Cerebellar cortex (tissue), 1 donor: ENCODE data around the gene GLCE.
"Not testable (repeated sequence)": the region's sequence is repeated elsewhere in the genome, so short reads cannot be mapped to it uniquely, and the experiment has no call there.

Experiments used
- DNase-seq: peaks from one replicate; pipeline ENCODE4 v3.0.0-alpha.2; 2015; ENCODE audit warnings: low spot score

GLCE gene

DNA sequence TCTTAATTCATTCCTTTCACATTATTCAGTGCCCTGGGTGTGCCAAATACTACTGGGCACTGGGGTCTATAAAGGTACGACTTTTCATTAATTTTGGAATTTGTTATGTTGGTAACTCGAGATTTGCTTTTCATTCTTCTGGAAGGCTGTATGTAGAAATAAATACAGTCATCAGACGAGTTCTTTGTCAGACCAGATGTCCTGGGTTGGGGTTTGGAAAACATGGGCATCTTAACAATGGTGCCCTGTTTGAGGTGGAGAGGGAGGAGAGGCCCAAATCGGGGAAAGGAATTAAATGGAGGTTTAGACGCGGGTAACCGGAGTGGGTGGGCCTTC, 662 bp upstream of the GLCE start:
- DNase-seq: no peak

DNA sequence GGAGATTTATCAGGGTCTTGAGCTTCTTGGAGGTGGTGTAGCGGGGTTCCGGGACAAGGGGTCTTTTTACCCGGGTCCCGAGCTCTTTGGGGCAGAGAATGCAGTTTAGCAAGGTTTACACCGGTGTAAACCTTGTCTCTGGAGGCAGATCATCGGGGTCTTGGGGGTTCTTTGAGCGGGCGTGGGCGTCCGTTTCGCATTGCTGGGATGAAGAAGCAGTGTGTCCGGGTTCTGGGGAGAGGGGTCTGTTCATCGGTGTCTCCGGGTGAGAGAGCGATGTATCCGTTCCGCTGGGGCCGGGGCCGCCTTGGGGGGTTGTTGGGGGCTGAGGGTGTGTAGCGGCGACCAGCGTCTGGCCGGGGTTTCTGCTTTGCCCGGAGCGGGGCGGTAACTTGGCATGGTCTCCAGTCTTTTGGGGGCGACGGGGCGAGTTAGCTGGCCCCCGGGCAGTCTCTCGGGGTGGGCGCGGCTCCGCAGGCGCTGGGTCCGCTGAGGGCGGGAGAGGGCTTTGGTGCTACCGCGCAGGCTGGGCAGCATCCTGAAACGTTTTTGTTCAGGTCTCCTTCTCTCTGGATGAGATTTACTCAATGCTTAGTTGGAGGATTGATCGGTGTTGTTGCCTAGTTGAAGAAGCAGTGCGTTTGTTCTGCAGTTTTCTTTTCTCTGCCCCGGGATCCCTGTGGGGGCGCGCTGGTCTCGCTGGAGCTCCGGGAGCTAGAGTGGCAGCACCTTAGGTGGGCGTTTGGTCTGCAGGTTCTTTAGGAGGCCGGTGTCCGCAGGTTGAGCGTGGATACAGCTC, 843 bp downstream of the GLCE start:
- DNase-seq: peak; percentile 82

GRCh38 chr15:69161878-69162213, 1.4 kb downstream of the GLCE start:
- no peak for DNase-seq

- DNase-seq: no peak
These were observed 2.8 kb downstream of the GLCE start for GRCh38 chr15:69163141-69163669.

GRCh38 chr15:69164807-69165636, 4.6 kb downstream of the GLCE start:
- no peak for DNase-seq

- no peak for DNase-seq
These were observed 5.2 kb downstream of the GLCE start for GRCh38 chr15:69165637-69166025.

- DNase-seq: no peak
These were observed 6.9 kb downstream of the GLCE start for GRCh38 chr15:69167218-69167846.

DNA sequence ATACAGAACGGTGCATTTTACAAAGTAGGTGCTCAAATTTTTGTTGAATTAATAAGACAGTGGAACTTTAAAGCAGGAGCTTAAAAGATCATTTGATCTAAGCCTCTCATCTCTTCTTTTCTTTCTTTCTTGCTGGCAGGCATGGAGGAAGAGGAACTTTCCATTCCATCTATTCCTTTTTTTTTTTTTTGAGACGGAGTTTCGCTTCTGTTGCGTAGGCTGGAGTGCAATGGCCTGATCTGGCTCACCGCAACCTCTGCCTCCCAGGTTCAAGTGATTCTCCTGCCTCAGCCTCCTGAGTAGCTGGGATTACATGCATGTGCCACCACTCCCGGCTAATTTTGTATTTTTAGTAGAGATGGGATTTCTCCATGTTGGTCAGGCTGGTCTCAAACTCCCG, 7.9 kb downstream of the GLCE start:
- DNase-seq: not testable (repeated sequence)

DNA sequence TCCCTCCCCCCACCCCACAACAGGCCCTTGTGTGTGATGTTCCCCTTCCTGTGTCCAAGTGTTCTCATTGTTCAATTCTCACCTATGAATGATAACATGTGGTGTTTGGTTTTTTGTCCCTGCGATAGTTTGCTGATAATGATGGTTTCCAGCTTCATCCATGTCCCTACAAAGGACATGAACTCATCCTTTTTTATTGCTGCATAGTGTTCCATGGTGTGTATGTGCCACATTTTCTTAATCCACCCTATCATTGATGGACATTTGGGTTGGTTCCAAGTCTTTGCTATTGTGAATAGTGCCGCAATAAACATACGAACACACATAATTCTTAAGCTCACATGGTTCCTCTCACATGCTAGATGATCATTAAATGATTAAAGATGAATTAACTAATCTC, 9.1 kb downstream of the GLCE start:
- not testable (repeated sequence) for DNase-seq

DNA sequence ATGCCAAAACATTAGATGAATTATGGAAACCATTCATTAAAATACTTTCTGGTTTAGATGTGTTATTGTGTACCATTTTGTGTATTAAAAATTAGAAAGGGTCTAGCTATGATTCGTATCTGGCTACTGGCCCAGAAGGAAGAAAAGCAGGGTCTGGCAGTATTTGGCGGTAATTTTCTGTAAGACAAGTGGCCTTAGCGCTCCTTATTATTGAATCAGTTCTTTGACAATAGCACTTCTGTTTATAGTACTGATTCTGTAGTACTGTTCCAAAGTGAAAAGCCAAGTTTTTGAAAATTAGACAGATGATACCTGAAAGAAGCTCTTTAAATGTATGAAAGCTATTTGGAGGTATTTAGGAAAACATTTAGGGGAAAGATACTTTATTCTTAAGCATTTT, 10.2 kb downstream of the GLCE start:
- no peak for DNase-seq

DNA sequence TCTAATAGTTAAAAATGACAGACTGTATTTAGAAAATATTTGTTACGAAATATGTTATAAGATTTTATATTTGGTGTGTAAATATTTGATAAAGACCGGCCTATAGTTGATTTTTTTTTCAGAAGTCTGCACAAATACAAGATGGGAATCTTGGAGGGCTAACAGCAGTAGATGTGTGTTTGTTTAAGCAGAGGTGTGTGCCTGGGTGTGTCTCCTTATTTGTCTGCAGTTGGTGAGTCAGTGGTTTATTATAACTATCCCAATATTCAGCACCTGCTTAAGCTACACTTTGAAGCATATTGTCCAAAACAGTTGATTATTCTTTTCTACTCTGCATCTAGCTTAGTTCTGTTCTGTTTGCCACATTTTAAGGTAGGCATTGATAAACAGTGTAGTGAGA, 12.4 kb downstream of the GLCE start:
- no peak for DNase-seq

- DNase-seq: no peak
These were observed 15.1 kb downstream of the GLCE start for GRCh38 chr15:69175536-69175935.

GRCh38 chr15:69181424-69181823, 21.0 kb downstream of the GLCE start:
- DNase-seq: no peak

- no peak for DNase-seq
These were observed 24.8 kb downstream of the GLCE start for GRCh38 chr15:69185216-69185615.

- DNase-seq: no peak
These were observed 25.3 kb downstream of the GLCE start for GRCh38 chr15:69185706-69186105.

DNA sequence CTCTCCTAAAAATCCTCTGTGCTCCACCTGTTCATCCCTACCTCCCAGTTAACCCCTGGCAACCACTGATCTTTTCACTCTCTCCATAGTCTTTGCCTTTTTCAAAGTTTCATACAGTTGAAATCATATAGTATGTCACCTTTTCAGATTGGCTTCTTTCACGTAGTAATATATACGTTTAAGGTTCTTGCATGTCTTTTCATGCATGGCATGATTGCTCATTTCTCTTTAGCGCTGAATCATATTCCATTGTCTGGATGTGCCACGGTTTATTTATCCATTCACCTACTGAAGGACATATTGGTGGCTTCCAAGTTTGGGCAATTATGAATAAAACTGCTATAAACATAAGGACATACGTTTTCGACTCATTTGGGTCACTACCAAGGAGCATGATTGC, 28.7 kb downstream of the GLCE start:
- no peak for DNase-seq

GRCh38 chr15:69190091-69190490, 29.7 kb downstream of the GLCE start:
- DNase-seq: no peak

DNA sequence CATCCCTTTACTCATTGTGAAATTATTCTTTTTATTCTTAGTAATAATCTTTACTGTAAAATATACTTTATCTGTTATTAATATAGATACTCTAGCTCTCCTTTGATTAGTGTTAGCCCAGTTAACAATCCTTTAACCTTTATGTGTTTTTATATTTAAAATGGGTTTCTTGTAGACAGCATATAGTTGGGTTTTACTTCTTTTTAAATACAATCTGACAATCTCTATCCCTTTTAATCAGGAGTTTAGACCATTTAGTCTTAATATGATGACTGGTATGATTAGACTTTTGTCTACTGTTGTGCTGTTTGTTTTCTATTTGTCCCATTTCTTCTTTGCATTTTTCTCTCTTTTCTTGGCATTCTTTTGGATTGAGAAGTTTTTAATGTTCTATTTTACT, 30.1 kb downstream of the GLCE start:
- no peak for DNase-seq

GRCh38 chr15:69194025-69194827, 33.8 kb downstream of the GLCE start:
- DNase-seq: no peak

GRCh38 chr15:69194854-69195253, 34.4 kb downstream of the GLCE start:
- DNase-seq: no peak

DNA sequence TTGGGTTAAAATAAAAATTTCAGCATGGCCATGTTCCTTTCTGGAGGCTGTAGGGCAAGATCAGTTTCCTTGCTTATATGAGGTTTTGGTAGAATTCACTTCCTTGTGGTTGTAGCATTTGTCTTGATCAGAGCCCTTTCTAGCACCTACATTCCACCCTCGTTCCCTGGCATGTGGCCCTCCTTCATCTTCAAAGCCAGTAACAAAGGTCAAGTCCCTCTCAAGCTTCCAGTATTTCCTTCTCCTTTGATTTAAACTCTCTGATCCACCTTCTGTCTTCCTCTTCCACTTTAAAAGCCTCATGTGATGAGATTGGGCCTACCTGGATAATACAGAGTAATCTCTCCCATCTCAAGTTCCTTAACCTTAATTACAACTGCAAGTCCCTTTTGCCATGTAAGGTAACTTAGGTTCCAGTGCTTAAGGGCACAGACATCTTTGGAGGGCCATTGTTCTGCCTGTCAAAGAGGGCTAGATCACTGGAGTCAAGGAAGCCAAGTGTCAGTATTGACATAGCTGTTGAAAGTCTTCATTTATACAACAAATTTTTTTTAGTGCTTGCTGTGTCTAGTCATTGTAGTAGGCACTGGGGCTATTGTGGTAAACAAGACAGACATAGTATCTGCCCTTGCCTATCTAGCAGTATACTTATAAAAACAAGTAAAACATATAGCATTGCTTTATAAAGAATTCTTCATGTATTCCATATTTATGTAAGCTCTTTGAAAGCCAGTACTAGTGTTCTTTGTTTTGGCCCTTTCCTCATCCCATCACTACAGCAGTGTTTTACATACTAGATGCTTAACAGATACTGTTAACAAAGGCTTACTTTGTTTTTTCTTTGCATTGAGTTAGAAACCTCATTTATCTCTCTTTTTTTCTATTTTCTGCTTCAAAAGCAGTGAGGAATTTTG, 40.7 kb downstream of the GLCE start:
- no peak for DNase-seq
